Peyer's patch (tissue), 4 donors: ENCODE results near the gene NTRK2.

Source experiments
- POLR2A ChIP-seq, 2 donors: fragments of 450-650 bp; IDR thresholded peaks; one replicate each; pipeline ENCODE4 v1.5.1; 2017; ENCODE audit warnings: antibody characterized with exemption in 2 of 2, mild to moderate bottlenecking in 2 of 2, moderate library complexity in 2 of 2
- TF ChIP-seq, protein P1 (sequence below), 6 experiments: fragments of 450-650 bp in 4 of 6; fragments of 200-600 bp in 2 of 6; sonication (generic) in 1 of 6; IDR thresholded peaks; one replicate each; pipeline ENCODE4 v1.5.1; 2017 to 2019; ENCODE audit warnings: antibody characterized with exemption in 6 of 6, mild to moderate bottlenecking in 3 of 6, moderate library complexity in 1 of 6

GRCh38 chr9:85014292-85014691, 344.8 kb downstream of the NTRK2 start:
- TF ChIP-seq, protein P1, sequence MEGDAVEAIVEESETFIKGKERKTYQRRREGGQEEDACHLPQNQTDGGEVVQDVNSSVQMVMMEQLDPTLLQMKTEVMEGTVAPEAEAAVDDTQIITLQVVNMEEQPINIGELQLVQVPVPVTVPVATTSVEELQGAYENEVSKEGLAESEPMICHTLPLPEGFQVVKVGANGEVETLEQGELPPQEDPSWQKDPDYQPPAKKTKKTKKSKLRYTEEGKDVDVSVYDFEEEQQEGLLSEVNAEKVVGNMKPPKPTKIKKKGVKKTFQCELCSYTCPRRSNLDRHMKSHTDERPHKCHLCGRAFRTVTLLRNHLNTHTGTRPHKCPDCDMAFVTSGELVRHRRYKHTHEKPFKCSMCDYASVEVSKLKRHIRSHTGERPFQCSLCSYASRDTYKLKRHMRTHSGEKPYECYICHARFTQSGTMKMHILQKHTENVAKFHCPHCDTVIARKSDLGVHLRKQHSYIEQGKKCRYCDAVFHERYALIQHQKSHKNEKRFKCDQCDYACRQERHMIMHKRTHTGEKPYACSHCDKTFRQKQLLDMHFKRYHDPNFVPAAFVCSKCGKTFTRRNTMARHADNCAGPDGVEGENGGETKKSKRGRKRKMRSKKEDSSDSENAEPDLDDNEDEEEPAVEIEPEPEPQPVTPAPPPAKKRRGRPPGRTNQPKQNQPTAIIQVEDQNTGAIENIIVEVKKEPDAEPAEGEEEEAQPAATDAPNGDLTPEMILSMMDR (IDR thresholded peaks at IDR 0.05), result no peak
- no peak for TF ChIP-seq POLR2A (IDR thresholded peaks at IDR 0.05)
